ENCODE measurements around the gene NOPCHAP1.

DNA sequence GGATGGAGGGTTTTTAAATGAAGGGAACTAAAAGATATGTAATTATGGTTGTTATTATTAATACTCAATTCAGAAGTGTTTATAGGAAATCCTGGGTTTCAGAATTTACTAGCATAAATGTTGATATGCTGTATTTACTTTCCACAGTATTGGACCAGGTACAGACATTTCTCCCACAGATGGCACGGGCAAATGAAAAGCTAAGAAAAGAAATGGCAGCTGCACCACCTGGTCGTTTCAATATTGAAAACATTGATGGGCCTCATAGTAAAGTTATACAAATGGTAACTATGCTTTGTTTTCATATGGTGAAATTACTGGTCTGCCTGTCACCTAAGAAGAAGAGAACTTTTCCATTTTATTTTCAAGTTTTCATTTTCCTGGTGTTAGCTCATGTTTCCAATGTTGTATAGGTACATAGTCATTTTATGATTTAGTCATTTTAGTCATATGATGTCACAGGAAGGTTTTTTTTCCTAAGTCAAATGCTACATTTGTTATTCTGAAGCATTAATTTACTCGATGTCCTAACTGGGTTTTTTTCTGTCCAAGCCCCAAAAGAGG is 5.5 kb downstream of the NOPCHAP1 start:
- TF ChIP-seq, protein P1, sequence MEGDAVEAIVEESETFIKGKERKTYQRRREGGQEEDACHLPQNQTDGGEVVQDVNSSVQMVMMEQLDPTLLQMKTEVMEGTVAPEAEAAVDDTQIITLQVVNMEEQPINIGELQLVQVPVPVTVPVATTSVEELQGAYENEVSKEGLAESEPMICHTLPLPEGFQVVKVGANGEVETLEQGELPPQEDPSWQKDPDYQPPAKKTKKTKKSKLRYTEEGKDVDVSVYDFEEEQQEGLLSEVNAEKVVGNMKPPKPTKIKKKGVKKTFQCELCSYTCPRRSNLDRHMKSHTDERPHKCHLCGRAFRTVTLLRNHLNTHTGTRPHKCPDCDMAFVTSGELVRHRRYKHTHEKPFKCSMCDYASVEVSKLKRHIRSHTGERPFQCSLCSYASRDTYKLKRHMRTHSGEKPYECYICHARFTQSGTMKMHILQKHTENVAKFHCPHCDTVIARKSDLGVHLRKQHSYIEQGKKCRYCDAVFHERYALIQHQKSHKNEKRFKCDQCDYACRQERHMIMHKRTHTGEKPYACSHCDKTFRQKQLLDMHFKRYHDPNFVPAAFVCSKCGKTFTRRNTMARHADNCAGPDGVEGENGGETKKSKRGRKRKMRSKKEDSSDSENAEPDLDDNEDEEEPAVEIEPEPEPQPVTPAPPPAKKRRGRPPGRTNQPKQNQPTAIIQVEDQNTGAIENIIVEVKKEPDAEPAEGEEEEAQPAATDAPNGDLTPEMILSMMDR (IDR thresholded peaks at IDR 0.05; ENCODE audit: low read depth, low read length) = no peak
- no peak for TF ChIP-seq POLR2A (IDR thresholded peaks at IDR 0.05; ENCODE audit: extremely low read depth, insufficient read length)

Measured in NB4 (cell line).